OCI-LY3 (cell line): ENCODE results near the gene RXRA.

Experiments used
- H2AFZ ChIP-seq: fragments of 200-600, 300-600 bp; shearing (Covaris generic); 2 replicates; pipeline ENCODE4 v1.6.0; 2014; ENCODE audit warnings: antibody characterized with exemption, low read depth, low read length
- H3K27ac ChIP-seq: fragments of 200-600, 300-600 bp; sonication (generic); 2 replicates; pipeline ENCODE4 v1.5.1; 2014; ENCODE audit warnings: mild to moderate bottlenecking, low read length, moderate library complexity, mixed read lengths
- H3K27me3 ChIP-seq: fragments of 200-600, 300-600 bp; sonication (generic); 2 replicates; pipeline ENCODE4 v1.6.1; 2014; ENCODE audit warnings: low read depth, low read length, mixed read lengths
- H3K36me3 ChIP-seq: fragments of 200-600, 300-600 bp; sonication (generic); replicated peaks from 2 replicates; pipeline ENCODE3; 2014; ENCODE audit warnings: low read depth, low read length, mixed read lengths
- H3K4me1 ChIP-seq: fragments of 300-600, 200-600 bp; sonication (generic); 2 replicates; pipeline ENCODE4 v1.6.1; 2014; ENCODE audit warnings: low read length, mixed read lengths
- H3K4me2 ChIP-seq: fragments of 200-600, 300-600 bp; sonication (generic); 2 replicates; pipeline ENCODE4 v1.6.1; 2014; ENCODE audit warnings: low read length, mixed read lengths
- H3K4me3 ChIP-seq: fragments of 300-600, 200-600 bp; sonication (generic); 2 replicates; pipeline ENCODE4 v1.5.1; 2014; ENCODE audit warnings: antibody characterized with exemption, mild to moderate bottlenecking, low read length, moderate library complexity
- H3K79me2 ChIP-seq: fragments of 300-600, 200-600 bp; shearing (Covaris generic); 2 replicates; pipeline ENCODE4 v1.6.1; 2014; ENCODE audit warnings: mild to moderate bottlenecking, low read length, mixed read lengths
- H3K9ac ChIP-seq: fragments of 300-600, 200-600 bp; shearing (Covaris generic); 2 replicates; pipeline ENCODE4 v1.6.0; 2014; ENCODE audit warnings: mild to moderate bottlenecking, low read length, moderate library complexity
- H3K9me3 ChIP-seq: fragments of 200-600, 300-600 bp; shearing (Covaris generic); 2 replicates; pipeline ENCODE4 v1.6.1; 2014; ENCODE audit warnings: low read length, mixed read lengths; ENCODE audit not compliant: insufficient read depth
- H4K20me1 ChIP-seq: fragments of 200-600, 300-600 bp; sonication (generic); 2 replicates; pipeline ENCODE4 v1.6.1; 2016; ENCODE audit warnings: low read length, mixed read lengths; ENCODE audit not compliant: insufficient read depth
- EZH2phosphoT487 ChIP-seq: fragments of 200-600 bp; shearing (Covaris generic); IDR thresholded peaks from 2 replicates; pipeline ENCODE4 v1.6.1; 2018; ENCODE audit warnings: antibody characterized with exemption, mixed run types, low read depth
- TF ChIP-seq, protein P1 (sequence below): fragments of 200-600, 300-600 bp; sonication (generic); IDR thresholded peaks from 2 replicates; pipeline ENCODE4 v1.5.1; 2014; ENCODE audit warnings: antibody characterized with exemption, low read length, low read depth

RXRA gene

GRCh38 chr9:134375430-134376385 lies 49.5 kb downstream of the RXRA start:
- Histone ChIP-seq H3K4me1 (peaks cover 26% of the 10 kb centered on the region), H3K4me2 (no peak overlapping the region), H3K27ac (no peak overlapping the region), H3K9me3 (no peaks in the 10 kb centered on the region), H3K9ac (no peak overlapping the region), H4K20me1 (peaks cover 50% of the 10 kb centered on the region), H3K79me2 (peaks cover 8% of the 10 kb centered on the region; the same call in 1 of the 2 replicates), H3K36me3 (no peaks in the 10 kb centered on the region), H3K4me3 (no peak overlapping the region), H3K27me3 (no peaks in the 10 kb centered on the region), H2AFZ (no peak overlapping the region)
- TF ChIP-seq EZH2phosphoT487 = no peak
- TF ChIP-seq, protein P1, sequence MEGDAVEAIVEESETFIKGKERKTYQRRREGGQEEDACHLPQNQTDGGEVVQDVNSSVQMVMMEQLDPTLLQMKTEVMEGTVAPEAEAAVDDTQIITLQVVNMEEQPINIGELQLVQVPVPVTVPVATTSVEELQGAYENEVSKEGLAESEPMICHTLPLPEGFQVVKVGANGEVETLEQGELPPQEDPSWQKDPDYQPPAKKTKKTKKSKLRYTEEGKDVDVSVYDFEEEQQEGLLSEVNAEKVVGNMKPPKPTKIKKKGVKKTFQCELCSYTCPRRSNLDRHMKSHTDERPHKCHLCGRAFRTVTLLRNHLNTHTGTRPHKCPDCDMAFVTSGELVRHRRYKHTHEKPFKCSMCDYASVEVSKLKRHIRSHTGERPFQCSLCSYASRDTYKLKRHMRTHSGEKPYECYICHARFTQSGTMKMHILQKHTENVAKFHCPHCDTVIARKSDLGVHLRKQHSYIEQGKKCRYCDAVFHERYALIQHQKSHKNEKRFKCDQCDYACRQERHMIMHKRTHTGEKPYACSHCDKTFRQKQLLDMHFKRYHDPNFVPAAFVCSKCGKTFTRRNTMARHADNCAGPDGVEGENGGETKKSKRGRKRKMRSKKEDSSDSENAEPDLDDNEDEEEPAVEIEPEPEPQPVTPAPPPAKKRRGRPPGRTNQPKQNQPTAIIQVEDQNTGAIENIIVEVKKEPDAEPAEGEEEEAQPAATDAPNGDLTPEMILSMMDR = no peak

GRCh38 chr9:134376386-134377142 lies 50.3 kb downstream of the RXRA start:
- Histone ChIP-seq H3K79me2 (peaks cover 8% of the 10 kb centered on the region; the same call in 1 of the 2 replicates), H3K27ac (no peak overlapping the region)

DNA sequence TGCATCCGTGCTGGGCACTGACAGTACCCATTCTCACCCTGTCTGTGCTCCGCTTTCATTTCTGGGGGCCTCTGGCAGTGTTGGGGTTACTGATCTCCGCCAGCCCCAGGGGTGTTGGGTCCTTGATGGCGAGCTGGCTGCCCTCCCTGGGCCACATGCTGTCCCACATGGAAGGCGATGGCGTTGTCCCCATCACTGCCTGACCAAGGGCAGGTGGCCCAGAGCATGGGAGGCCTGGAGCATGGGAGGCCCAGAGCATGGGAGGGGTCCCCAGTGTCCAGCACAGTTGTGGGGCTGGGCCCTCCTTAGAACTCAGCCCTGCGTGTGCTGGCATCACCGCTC lies 50.9 kb downstream of the RXRA start:
- H3K9me3 ChIP-seq = no peaks in the 10 kb centered on the region
- H3K4me2 ChIP-seq = no peak overlapping the region
- H3K4me3 ChIP-seq = no peak overlapping the region
- H3K36me3 ChIP-seq = no peaks in the 10 kb centered on the region
- peaks cover 49% of the 10 kb centered on the region for H4K20me1 ChIP-seq
- no peaks in the 10 kb centered on the region for H3K27me3 ChIP-seq
- no peak overlapping the region for H3K27ac ChIP-seq
- peaks cover 29% of the 10 kb centered on the region for H3K4me1 ChIP-seq
- no peak overlapping the region for H2AFZ ChIP-seq
- peaks cover 8% of the 10 kb centered on the region; the same call in 1 of the 2 replicates for H3K79me2 ChIP-seq
- no peak for TF ChIP-seq EZH2phosphoT487
- TF ChIP-seq, protein P1 = no peak
- no peak overlapping the region for H3K9ac ChIP-seq

More at GRCh38 chr9:134376386-134377142, 50.3 kb downstream of the RXRA start:
- H3K4me2 ChIP-seq = no peak overlapping the region
- H3K9ac ChIP-seq = no peak overlapping the region
- no peaks in the 10 kb centered on the region for H3K27me3 ChIP-seq
- peaks cover 26% of the 10 kb centered on the region for H3K4me1 ChIP-seq
- H2AFZ ChIP-seq = no peak overlapping the region
- no peak overlapping the region for H3K4me3 ChIP-seq
- H3K36me3 ChIP-seq = no peaks in the 10 kb centered on the region
- TF ChIP-seq, protein P1 = no peak
- TF ChIP-seq EZH2phosphoT487 = no peak
- H4K20me1 ChIP-seq = peaks cover 50% of the 10 kb centered on the region
- no peaks in the 10 kb centered on the region for H3K9me3 ChIP-seq

DNA sequence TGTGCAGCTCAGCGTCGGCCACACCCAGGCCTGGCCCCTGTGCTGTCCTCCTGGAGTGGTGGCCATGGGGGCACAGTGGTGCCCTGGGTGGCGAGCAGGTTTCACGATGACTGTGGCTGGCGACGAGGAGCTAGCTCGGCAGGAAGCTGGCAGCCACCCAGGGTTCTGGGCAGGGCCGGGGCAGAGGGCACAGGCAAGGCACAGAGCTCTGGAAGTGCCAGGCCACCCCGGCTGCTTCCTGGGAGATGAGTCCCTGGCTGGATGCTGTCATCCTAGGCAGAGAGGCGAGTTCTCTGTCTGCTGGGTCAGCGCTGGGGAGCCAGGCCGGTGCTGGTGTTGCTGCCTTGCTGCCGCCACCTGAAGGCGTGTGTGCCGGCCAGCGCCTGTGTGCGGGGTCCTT lies 51.7 kb downstream of the RXRA start:
- Histone ChIP-seq H3K9ac (no peak overlapping the region), H3K4me3 (no peak overlapping the region), H3K4me1 (peaks cover 27% of the 10 kb centered on the region), H4K20me1 (peaks cover 52% of the 10 kb centered on the region), H3K27ac (no peak overlapping the region), H3K79me2 (peaks cover 3% of the 10 kb centered on the region; the same call in 1 of the 2 replicates), H3K27me3 (no peaks in the 10 kb centered on the region), H3K4me2 (no peak overlapping the region), H3K36me3 (no peaks in the 10 kb centered on the region), H2AFZ (no peak overlapping the region), H3K9me3 (no peaks in the 10 kb centered on the region)
- TF ChIP-seq EZH2phosphoT487 = no peak
- TF ChIP-seq, protein P1 = no peak
